DND-41 (cell line): ENCODE data around the gene SPTSSB.

ENCODE experiments used
- EZH2 ChIP-seq: IDR thresholded peaks from 3 replicates; pipeline ENCODE4 v1.6.1; 2012; ENCODE audit warnings: borderline replicate concordance, low read depth, mild to moderate bottlenecking, moderate library complexity, low read length, inconsistent platforms; ENCODE audit not compliant: severe bottlenecking
- TF ChIP-seq, protein P1 (sequence below): IDR thresholded peaks from 2 replicates; pipeline ENCODE4 v1.5.1; 2012; ENCODE audit warnings: borderline replicate concordance, low read length, moderate library complexity, mild to moderate bottlenecking; ENCODE audit not compliant: poor library complexity, severe bottlenecking; ENCODE audit errors: extremely low read depth

DNA sequence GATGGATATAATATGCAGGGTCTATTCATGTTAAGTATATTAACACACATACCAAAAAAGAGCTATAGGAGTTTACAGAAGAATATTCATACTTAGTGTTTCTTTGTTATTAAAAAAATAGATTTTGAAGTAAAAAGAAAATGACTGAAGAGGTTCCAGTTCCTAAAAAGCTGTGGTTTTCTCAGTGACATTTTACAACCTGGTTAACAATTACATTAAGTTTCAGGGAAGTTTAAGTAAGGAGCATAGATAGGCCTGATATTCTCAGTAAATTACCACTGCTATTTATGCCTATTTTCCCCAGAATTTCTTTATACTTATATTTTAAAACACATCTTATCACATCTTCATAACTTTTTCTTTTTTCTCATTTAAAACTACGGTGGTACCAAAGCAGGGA lies 43.6 kb upstream of the SPTSSB start:
- TF ChIP-seq, protein P1, sequence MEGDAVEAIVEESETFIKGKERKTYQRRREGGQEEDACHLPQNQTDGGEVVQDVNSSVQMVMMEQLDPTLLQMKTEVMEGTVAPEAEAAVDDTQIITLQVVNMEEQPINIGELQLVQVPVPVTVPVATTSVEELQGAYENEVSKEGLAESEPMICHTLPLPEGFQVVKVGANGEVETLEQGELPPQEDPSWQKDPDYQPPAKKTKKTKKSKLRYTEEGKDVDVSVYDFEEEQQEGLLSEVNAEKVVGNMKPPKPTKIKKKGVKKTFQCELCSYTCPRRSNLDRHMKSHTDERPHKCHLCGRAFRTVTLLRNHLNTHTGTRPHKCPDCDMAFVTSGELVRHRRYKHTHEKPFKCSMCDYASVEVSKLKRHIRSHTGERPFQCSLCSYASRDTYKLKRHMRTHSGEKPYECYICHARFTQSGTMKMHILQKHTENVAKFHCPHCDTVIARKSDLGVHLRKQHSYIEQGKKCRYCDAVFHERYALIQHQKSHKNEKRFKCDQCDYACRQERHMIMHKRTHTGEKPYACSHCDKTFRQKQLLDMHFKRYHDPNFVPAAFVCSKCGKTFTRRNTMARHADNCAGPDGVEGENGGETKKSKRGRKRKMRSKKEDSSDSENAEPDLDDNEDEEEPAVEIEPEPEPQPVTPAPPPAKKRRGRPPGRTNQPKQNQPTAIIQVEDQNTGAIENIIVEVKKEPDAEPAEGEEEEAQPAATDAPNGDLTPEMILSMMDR: no peak
- no peak for TF ChIP-seq EZH2
